WERI-Rb-1 (cell line): ENCODE results near the gene PLAC9.

Source experiments
- DNase-seq: peaks from one replicate; pipeline ENCODE4 v3.0.0-alpha.2; 2020
- H3K27ac ChIP-seq: fragments of 250-450 bp; sonication (Bioruptor Pico); 2 replicates; pipeline ENCODE4 v1.5.1; 2020; ENCODE audit warnings: mild to moderate bottlenecking, moderate library complexity
- H3K27me3 ChIP-seq: fragments of 250-450 bp; sonication (Bioruptor Pico); 2 replicates; pipeline ENCODE4 v1.5.1; 2021; ENCODE audit warnings: mild to moderate bottlenecking, low read depth, moderate library complexity; ENCODE audit not compliant: insufficient read depth, severe bottlenecking
- H3K36me3 ChIP-seq: fragments of 250-450 bp; sonication (Bioruptor Pico); 2 replicates; pipeline ENCODE4 v1.5.1; 2020; ENCODE audit warnings: mild to moderate bottlenecking, moderate library complexity
- H3K4me3 ChIP-seq: 2 replicates; pipeline ENCODE4 v1.5.1; 2011; ENCODE audit warnings: low read depth, mild to moderate bottlenecking, control low read depth, low read length
- H3K9me3 ChIP-seq: fragments of 250-450 bp; sonication (Bioruptor Pico); 2 replicates; pipeline ENCODE4 v1.5.1; 2021; ENCODE audit warnings: mild to moderate bottlenecking, moderate library complexity; ENCODE audit not compliant: severe bottlenecking
- CTCF ChIP-seq: IDR thresholded peaks from 2 replicates; pipeline ENCODE4 v1.5.1; 2011; ENCODE audit warnings: low read depth, mild to moderate bottlenecking, control low read depth, inconsistent platforms, low read length

PLAC9 gene

GRCh38 chr10:80184291-80184690, 51.8 kb downstream of the PLAC9 start:
- Histone ChIP-seq H3K9me3 (no peaks in the 10 kb centered on the region), H3K27ac (no peak overlapping the region)
- TF ChIP-seq CTCF: no peak

GRCh38 chr10:80185578-80186299, 53.2 kb downstream of the PLAC9 start:
- Histone ChIP-seq H3K4me3 (no peak overlapping the region), H3K9me3 (no peaks in the 10 kb centered on the region), H3K36me3 (no peaks in the 10 kb centered on the region; the same call in 1 of the 2 replicates), H3K27me3 (no peaks in the 10 kb centered on the region), H3K27ac (no peak overlapping the region)
- TF ChIP-seq CTCF: no peak
- DNase-seq: no peak

More at GRCh38 chr10:80184291-80184690, 51.8 kb downstream of the PLAC9 start:
- no peak overlapping the region for H3K4me3 ChIP-seq
- no peaks in the 10 kb centered on the region for H3K27me3 ChIP-seq
- no peak for DNase-seq
- no peaks in the 10 kb centered on the region for H3K36me3 ChIP-seq

GRCh38 chr10:80186364-80187012, 54.0 kb downstream of the PLAC9 start:
- no peak for TF ChIP-seq CTCF
- Histone ChIP-seq H3K27me3 (no peaks in the 10 kb centered on the region), H3K27ac (no peak overlapping the region), H3K36me3 (no peaks in the 10 kb centered on the region; the same call in 1 of the 2 replicates), H3K4me3 (no peak overlapping the region), H3K9me3 (no peaks in the 10 kb centered on the region)
- DNase-seq: no peak

- no peak overlapping the region for H3K4me3 ChIP-seq
- no peak overlapping the region for H3K27ac ChIP-seq
Measured at GRCh38 chr10:80187060-80187459, 54.5 kb downstream of the PLAC9 start.

More at GRCh38 chr10:80187060-80187459, 54.5 kb downstream of the PLAC9 start:
- no peaks in the 10 kb centered on the region for H3K9me3 ChIP-seq
- TF ChIP-seq CTCF: no peak
- no peaks in the 10 kb centered on the region; the same call in 1 of the 2 replicates for H3K36me3 ChIP-seq
- H3K27me3 ChIP-seq: no peaks in the 10 kb centered on the region
- no peak for DNase-seq
